ENCODE measurements around the gene PPP6R2.

Gene PPP6R2

DNA sequence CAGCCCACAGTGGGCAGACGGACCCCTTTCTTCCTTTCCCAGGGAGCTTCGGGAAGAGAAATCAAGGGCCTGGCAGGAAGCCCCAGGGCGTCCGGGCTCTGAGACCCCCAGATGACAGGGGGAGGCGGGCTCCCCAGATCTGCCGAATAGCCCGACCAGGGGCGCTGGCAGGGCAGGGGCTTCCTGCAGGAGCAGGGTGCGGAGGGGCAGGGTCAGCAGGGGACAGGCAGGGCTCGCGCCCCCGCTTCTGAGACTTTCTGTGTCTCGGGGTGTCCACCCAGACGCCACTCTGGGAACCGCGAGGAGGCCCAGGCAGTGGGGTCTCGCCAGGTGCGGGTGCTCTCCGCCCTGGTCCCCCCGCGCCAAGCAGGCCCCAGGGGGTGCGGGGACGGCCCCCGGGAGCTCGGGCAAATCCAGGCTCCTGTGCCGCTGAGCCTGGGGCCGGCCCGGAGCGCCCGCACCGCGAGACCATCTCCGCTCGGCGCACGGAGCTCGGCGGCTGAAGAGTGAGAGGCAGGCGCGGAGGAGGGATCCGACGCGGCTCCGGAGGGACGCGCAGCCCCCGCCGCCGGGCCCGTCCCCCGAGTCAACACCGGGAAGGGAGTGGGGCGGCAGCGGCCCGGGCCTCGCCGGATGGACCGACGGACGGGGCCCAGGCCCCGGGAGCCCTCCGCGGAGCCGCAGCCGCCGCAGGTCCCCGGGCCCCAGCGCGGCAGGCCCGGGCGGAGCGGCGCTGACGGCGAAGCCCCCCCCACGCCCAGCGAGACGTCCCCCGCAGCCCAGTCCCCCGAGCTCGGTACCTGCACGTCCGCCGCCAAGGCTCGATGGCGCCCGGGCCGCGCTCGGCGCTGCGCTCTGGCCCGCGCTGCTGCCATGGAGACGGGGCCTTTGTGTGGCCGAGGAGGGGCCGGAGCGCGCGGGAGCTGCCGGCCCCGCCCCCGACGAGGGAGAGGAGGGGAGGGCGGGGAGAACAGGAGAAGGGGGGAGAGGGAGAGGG lies 36.1 kb upstream of the PPP6R2 start, which contains the start of gene PLXNB2:
Gene PLXNB2 (minus strand): TSS at position 894 of the 997 bp plus-strand sequence. CDS start 17,062 bp downstream, outside the sequence.
- Histone ChIP-seq H3K27ac (ENCODE audit: extremely low read depth, low read depth, low read length) (peak within 1 kb of the TSS; percentile 98), H3K9me3 (ENCODE audit: control insufficient read depth, insufficient read depth, low read depth, low read length) (no peaks in the 10 kb centered on the region), H3K36me3 (ENCODE audit: control insufficient read depth in 2 of 2, insufficient read depth in 1 of 2, low read length in 2 of 2) (peaks cover 0 to 28% of the 10 kb centered on the region in 2 experiments; a peak in 1 of 3 replicates), H3K4me3 (ENCODE audit: low read depth, low read length) (peak within 1 kb of the TSS; percentile 89), H3K4me1 (ENCODE audit: control insufficient read depth, insufficient read depth, low read length) (peaks cover 21% of the 10 kb centered on the region)
- CTCF ChIA-PET, result interaction anchor here (0.6 to 2.5 kb wide), 9 partner anchors 10 to 67 kb away, joined by 3 to 18 read pairs (median 4); no protein-coding TSS in a partner anchor
- POLR2A ChIA-PET, result interaction anchor here (0.6 to 4.7 kb wide), 24 partner anchors 9 to 345 kb away, joined by 3 to 37 read pairs (median 5); partner anchors contain the start of genes DENND6B, HDAC10, LMF2 and MAPK12
- TF ChIP-seq ZNF23 (tag by site-specific recombination; IDR thresholded peaks at IDR 0.05; ENCODE audit: borderline replicate concordance) (no peak), ZXDB (tag by site-specific recombination; IDR thresholded peaks at IDR 0.05) (peak; percentile 38; the same call in 1 of the 2 replicates), ZNF324 (tag by site-specific recombination; IDR thresholded peaks at IDR 0.05) (no peak), ZBTB20 (tag by site-specific recombination; IDR thresholded peaks at IDR 0.05) (peak; percentile 65), SP7 (tag by site-specific recombination; IDR thresholded peaks at IDR 0.05) (no peak), MEIS1 (CRISPR knock-in tag; IDR thresholded peaks at IDR 0.05; ENCODE audit: borderline replicate concordance) (0 out of 2 replicates have a peak, but pooled peaks have one; percentile 24), ZNF473 (tag by site-specific recombination; IDR thresholded peaks at IDR 0.05) (no peak), SALL2 (tag by site-specific recombination; IDR thresholded peaks at IDR 0.05; ENCODE audit: borderline replicate concordance) (no peak), ZFP3 (tag by site-specific recombination; IDR thresholded peaks at IDR 0.05; ENCODE audit: low read depth) (no peak), ZNF366 (tag by site-specific recombination; conservative IDR thresholded peaks at IDR 0.05) (no peak), ZNF571 (tag by site-specific recombination; IDR thresholded peaks at IDR 0.05) (no peak), REPIN1 (tag by site-specific recombination; IDR thresholded peaks at IDR 0.05; ENCODE audit: low read depth) (no peak), ZNF157 (tag by site-specific recombination; IDR thresholded peaks at IDR 0.05) (no peak), GLIS1 (tag by site-specific recombination; IDR thresholded peaks at IDR 0.05) (peak; percentile 77), ZNF660 (tag by site-specific recombination; IDR thresholded peaks at IDR 0.05) (0 out of 2 replicates have a peak, but pooled peaks have one; percentile 32), ZNF350 (tag by site-specific recombination; IDR thresholded peaks at IDR 0.05) (no peak), ZNF623 (tag by site-specific recombination; IDR thresholded peaks at IDR 0.05) (no peak), ZNF174 (tag by site-specific recombination; IDR thresholded peaks at IDR 0.05) (no peak), ZNF423 (tag by site-specific recombination; IDR thresholded peaks at IDR 0.05) (no peak), ZIC2 (tag by site-specific recombination; IDR thresholded peaks at IDR 0.05) (peak; percentile 7; the same call in 1 of the 2 replicates), GLI2 (tag by site-specific recombination; IDR thresholded peaks at IDR 0.05; ENCODE audit: borderline replicate concordance, low read depth) (no peak), ZNF37A (tag by site-specific recombination; IDR thresholded peaks at IDR 0.05) (no peak), ZFP69B (tag by site-specific recombination; IDR thresholded peaks at IDR 0.05) (no peak)
- TF ChIP-seq, protein P1, sequence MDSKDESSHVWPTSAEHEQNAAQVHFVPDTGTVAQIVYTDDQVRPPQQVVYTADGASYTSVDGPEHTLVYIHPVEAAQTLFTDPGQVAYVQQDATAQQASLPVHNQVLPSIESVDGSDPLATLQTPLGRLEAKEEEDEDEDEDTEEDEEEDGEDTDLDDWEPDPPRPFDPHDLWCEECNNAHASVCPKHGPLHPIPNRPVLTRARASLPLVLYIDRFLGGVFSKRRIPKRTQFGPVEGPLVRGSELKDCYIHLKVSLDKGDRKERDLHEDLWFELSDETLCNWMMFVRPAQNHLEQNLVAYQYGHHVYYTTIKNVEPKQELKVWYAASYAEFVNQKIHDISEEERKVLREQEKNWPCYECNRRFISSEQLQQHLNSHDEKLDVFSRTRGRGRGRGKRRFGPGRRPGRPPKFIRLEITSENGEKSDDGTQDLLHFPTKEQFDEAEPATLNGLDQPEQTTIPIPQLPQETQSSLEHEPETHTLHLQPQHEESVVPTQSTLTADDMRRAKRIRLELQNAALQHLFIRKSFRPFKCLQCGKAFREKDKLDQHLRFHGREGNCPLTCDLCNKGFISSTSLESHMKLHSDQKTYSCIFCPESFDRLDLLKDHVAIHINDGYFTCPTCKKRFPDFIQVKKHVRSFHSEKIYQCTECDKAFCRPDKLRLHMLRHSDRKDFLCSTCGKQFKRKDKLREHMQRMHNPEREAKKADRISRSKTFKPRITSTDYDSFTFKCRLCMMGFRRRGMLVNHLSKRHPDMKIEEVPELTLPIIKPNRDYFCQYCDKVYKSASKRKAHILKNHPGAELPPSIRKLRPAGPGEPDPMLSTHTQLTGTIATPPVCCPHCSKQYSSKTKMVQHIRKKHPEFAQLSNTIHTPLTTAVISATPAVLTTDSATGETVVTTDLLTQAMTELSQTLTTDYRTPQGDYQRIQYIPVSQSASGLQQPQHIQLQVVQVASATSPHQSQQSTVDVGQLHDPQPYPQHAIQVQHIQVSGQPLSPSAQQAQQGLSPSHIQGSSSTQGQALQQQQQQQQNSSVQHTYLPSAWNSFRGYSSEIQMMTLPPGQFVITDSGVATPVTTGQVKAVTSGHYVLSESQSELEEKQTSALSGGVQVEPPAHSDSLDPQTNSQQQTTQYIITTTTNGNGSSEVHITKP (tag by site-specific recombination; IDR thresholded peaks at IDR 0.05), result no peak
- TF ChIP-seq, protein P2, sequence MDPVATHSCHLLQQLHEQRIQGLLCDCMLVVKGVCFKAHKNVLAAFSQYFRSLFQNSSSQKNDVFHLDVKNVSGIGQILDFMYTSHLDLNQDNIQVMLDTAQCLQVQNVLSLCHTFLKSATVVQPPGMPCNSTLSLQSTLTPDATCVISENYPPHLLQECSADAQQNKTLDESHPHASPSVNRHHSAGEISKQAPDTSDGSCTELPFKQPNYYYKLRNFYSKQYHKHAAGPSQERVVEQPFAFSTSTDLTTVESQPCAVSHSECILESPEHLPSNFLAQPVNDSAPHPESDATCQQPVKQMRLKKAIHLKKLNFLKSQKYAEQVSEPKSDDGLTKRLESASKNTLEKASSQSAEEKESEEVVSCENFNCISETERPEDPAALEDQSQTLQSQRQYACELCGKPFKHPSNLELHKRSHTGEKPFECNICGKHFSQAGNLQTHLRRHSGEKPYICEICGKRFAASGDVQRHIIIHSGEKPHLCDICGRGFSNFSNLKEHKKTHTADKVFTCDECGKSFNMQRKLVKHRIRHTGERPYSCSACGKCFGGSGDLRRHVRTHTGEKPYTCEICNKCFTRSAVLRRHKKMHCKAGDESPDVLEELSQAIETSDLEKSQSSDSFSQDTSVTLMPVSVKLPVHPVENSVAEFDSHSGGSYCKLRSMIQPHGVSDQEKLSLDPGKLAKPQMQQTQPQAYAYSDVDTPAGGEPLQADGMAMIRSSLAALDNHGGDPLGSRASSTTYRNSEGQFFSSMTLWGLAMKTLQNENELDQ (tag by site-specific recombination; IDR thresholded peaks at IDR 0.05; ENCODE audit: low read depth), result no peak
- TF ChIP-seq, protein P3, sequence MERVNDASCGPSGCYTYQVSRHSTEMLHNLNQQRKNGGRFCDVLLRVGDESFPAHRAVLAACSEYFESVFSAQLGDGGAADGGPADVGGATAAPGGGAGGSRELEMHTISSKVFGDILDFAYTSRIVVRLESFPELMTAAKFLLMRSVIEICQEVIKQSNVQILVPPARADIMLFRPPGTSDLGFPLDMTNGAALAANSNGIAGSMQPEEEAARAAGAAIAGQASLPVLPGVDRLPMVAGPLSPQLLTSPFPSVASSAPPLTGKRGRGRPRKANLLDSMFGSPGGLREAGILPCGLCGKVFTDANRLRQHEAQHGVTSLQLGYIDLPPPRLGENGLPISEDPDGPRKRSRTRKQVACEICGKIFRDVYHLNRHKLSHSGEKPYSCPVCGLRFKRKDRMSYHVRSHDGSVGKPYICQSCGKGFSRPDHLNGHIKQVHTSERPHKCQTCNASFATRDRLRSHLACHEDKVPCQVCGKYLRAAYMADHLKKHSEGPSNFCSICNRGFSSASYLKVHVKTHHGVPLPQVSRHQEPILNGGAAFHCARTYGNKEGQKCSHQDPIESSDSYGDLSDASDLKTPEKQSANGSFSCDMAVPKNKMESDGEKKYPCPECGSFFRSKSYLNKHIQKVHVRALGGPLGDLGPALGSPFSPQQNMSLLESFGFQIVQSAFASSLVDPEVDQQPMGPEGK (tag by site-specific recombination; IDR thresholded peaks at IDR 0.05), result peak; percentile 51
- TF ChIP-seq, protein P4, sequence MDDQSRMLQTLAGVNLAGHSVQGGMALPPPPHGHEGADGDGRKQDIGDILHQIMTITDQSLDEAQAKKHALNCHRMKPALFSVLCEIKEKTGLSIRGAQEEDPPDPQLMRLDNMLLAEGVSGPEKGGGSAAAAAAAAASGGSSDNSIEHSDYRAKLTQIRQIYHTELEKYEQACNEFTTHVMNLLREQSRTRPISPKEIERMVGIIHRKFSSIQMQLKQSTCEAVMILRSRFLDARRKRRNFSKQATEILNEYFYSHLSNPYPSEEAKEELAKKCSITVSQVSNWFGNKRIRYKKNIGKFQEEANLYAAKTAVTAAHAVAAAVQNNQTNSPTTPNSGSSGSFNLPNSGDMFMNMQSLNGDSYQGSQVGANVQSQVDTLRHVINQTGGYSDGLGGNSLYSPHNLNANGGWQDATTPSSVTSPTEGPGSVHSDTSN (CRISPR knock-in tag; IDR thresholded peaks at IDR 0.05), result peak; percentile 75; the same call in 1 of the 2 replicates
